Endothelial cell of umbilical vein (primary cell): ENCODE data around the gene DRICH1.
"Not testable (repeated sequence)": the region's sequence is repeated elsewhere in the genome, so short reads cannot be mapped to it uniquely, and the experiment has no call there.

Experiments used
- CTCF ChIP-seq, 2 donors: IDR thresholded peaks; 1 replicate in 1 of 2; 2 replicates in 1 of 2; pipeline ENCODE4 v1.5.1; 2011; ENCODE audit warnings: low read length in 2 of 2, mild to moderate bottlenecking in 2 of 2, moderate library complexity in 2 of 2, control low read depth in 1 of 2, inconsistent platforms in 1 of 2, low read depth in 1 of 2; ENCODE audit not compliant: insufficient read depth in 1 of 2; ENCODE audit errors: extremely low read depth in 1 of 2
- EZH2 ChIP-seq: IDR thresholded peaks from 2 replicates; pipeline ENCODE4 v1.6.1; 2012; ENCODE audit warnings: borderline replicate concordance, low read depth, mild to moderate bottlenecking, moderate library complexity, low read length, inconsistent platforms; ENCODE audit not compliant: severe bottlenecking
- GATA2 ChIP-seq: IDR thresholded peaks from 2 replicates; pipeline ENCODE4 v1.7.0; 2011; ENCODE audit warnings: low read depth, mild to moderate bottlenecking, moderate library complexity, mixed read lengths, low read length; ENCODE audit not compliant: insufficient read length, insufficient read depth
- MAX ChIP-seq: IDR thresholded peaks from 2 replicates; pipeline ENCODE4 v1.6.1; 2011; ENCODE audit not compliant: insufficient read depth, insufficient read length

GRCh38 chr22:23560215-23560614, 71.9 kb downstream of the DRICH1 start:
- TF ChIP-seq CTCF (IDR thresholded peaks at IDR 0.05; ENCODE audit: extremely low read depth in 1 of 2, insufficient read depth in 1 of 2, low read depth in 1 of 2, low read length in 2 of 2); MAX; GATA2; EZH2: not testable (repeated sequence)
